ENCODE data around the gene AGAP1. TPM values are rescaled to one million over a fixed set of nuclear protein-coding genes. Genes with fewer than 3 reads are reported as not detected.

The AGAP1 gene
- total RNA-seq, 1 donor from 2014 or later: 39.4 TPM

DNA sequence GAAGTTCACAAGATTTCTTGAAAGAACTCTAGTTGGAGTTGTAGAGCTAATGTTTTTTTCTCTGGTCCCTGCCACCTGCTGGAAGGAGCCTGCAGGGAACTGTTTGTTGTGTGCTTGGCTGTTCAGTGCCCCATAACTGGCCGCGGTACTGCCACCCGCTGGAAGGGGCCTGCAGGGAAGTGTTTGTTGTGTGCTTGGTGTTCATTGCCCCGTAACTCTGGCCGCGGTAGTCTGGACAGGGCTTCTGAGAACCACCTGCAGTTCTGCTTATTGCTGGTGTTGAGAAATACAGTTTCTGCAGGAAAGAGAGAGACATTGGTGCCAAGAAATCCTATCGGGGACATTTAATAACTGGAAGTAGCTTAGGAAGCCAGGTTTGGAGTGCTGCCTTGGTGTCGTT, 58.1 kb downstream of the AGAP1 start:
- no peak overlapping the region for H2AFZ ChIP-seq (ENCODE audit: low read depth, low read length)
- Mint-ChIP-seq H3K27ac (ENCODE audit: unreplicated experiment) (no peak overlapping the region), H3K36me3 (ENCODE audit: low read depth, unreplicated experiment) (no peaks in the 10 kb centered on the region), H3K27me3 (ENCODE audit: low read depth, unreplicated experiment) (no peaks in the 10 kb centered on the region), H3K4me3 (ENCODE audit: unreplicated experiment) (no peak overlapping the region), H3K9me3 (ENCODE audit: unreplicated experiment) (no peaks in the 10 kb centered on the region), H3K4me1 (ENCODE audit: low read depth, unreplicated experiment) (peaks cover 6% of the 10 kb centered on the region)
- TF ChIP-seq CTCF (IDR thresholded peaks at IDR 0.05; ENCODE audit: insufficient read depth, low read depth, low read length) (peak; percentile 30), EZH2 (IDR thresholded peaks at IDR 0.05; ENCODE audit: insufficient read depth, low read length) (no peak)
- no peak overlapping the region for H3K4me2 ChIP-seq (ENCODE audit: low read length)
- H3K36me3 ChIP-seq (ENCODE audit: insufficient read depth, low read length): no peaks in the 10 kb centered on the region
- H3K27ac ChIP-seq (ENCODE audit: low read depth, low read length): no peak overlapping the region
- peaks cover 37% of the 10 kb centered on the region for H3K79me2 ChIP-seq (ENCODE audit: insufficient read depth, low read length)
- no peaks in the 10 kb centered on the region for H3K9me3 ChIP-seq (ENCODE audit: insufficient read depth, low read depth, low read length)
- no peak overlapping the region for H3K4me3 ChIP-seq (ENCODE audit: insufficient read depth, low read depth, low read length)
- peaks cover 6% of the 10 kb centered on the region for H3K27me3 ChIP-seq (ENCODE audit: insufficient read depth, low read length)
- peaks cover 4% of the 10 kb centered on the region for H3K4me1 ChIP-seq (ENCODE audit: insufficient read depth, low read length)
- no peak for FAIRE-seq
- peak; percentile 26 for DNase-seq (ENCODE audit: low read depth)
- no peak overlapping the region for H3K9ac ChIP-seq (ENCODE audit: low read length)
- peaks cover 94% of the 10 kb centered on the region for H4K20me1 ChIP-seq (ENCODE audit: insufficient read depth, low read length)

DNA sequence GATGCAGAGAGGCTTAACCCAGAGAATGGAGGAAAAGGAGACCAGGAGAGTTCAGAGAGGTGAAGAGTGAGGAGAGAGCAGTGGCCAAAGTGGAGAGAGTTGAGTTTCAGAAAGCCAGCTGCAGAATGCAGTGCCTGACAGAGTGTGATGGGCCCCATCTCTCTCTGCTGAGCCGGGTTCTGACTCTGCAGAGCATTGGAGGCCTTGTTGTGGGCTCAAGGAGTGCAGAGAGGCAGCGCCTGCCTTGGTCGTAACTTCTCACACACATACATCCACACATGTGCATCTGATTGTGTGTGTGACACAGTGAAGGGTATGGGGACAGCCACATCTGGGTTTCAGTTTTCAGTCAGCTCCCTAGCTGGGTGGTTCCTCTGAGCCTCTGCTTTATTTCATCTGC, 58.8 kb downstream of the AGAP1 start:
- peaks cover 6% of the 10 kb centered on the region for H3K4me1 Mint-ChIP-seq (ENCODE audit: low read depth, unreplicated experiment)
- Histone ChIP-seq H3K4me2 (ENCODE audit: low read length) (no peak overlapping the region), H3K9ac (ENCODE audit: low read length) (no peak overlapping the region), H3K9me3 (ENCODE audit: insufficient read depth, low read depth, low read length) (no peaks in the 10 kb centered on the region), H3K79me2 (ENCODE audit: insufficient read depth, low read length) (peaks cover 42% of the 10 kb centered on the region), H3K4me1 (ENCODE audit: insufficient read depth, low read length) (peaks cover 4% of the 10 kb centered on the region), H3K27ac (ENCODE audit: low read depth, low read length) (no peak overlapping the region), H3K36me3 (ENCODE audit: insufficient read depth, low read length) (no peaks in the 10 kb centered on the region), H3K4me3 (ENCODE audit: insufficient read depth, low read depth, low read length) (no peak overlapping the region), H3K27me3 (ENCODE audit: insufficient read depth, low read length) (peaks cover 6% of the 10 kb centered on the region), H4K20me1 (ENCODE audit: insufficient read depth, low read length) (peaks cover 95% of the 10 kb centered on the region), H2AFZ (ENCODE audit: low read depth, low read length) (no peak overlapping the region)
- H3K27ac Mint-ChIP-seq (ENCODE audit: unreplicated experiment): no peak overlapping the region
- DNase-seq (ENCODE audit: low read depth) (no peak), FAIRE-seq (no peak)
- no peaks in the 10 kb centered on the region for H3K27me3 Mint-ChIP-seq (ENCODE audit: low read depth, unreplicated experiment)
- H3K4me3 Mint-ChIP-seq (ENCODE audit: unreplicated experiment): no peak overlapping the region
- TF ChIP-seq EZH2 (IDR thresholded peaks at IDR 0.05; ENCODE audit: insufficient read depth, low read length) (no peak), CTCF (IDR thresholded peaks at IDR 0.05; ENCODE audit: insufficient read depth, low read depth, low read length) (no peak)
- H3K9me3 Mint-ChIP-seq (ENCODE audit: unreplicated experiment): no peaks in the 10 kb centered on the region
- no peaks in the 10 kb centered on the region for H3K36me3 Mint-ChIP-seq (ENCODE audit: low read depth, unreplicated experiment)

DNA sequence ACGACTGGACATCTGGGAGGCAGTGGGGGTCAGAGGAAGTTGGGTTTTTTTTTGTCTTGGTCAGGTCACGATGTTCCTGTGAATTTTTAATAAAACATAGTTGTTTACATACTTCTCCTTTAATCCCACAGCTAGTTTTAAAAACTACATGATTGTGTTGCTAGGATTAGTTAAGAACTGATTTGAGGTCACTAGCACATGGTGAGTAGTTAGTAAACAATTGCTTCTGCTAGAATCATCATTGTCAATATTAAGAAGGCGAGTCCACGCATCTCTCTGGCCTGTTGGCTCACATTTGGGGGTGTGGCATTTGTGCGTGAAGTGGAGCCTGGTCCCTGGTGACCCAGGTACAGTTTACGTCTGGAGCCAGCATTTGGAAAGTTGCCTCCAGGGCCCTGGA, 59.4 kb downstream of the AGAP1 start:
- peaks cover 41% of the 10 kb centered on the region for H3K79me2 ChIP-seq (ENCODE audit: insufficient read depth, low read length)
- H2AFZ ChIP-seq (ENCODE audit: low read depth, low read length): no peak overlapping the region
- Mint-ChIP-seq H3K4me1 (ENCODE audit: low read depth, unreplicated experiment) (peaks cover 8% of the 10 kb centered on the region), H3K36me3 (ENCODE audit: low read depth, unreplicated experiment) (peaks cover 1% of the 10 kb centered on the region), H3K27me3 (ENCODE audit: low read depth, unreplicated experiment) (no peaks in the 10 kb centered on the region), H3K4me3 (ENCODE audit: unreplicated experiment) (no peak overlapping the region), H3K27ac (ENCODE audit: unreplicated experiment) (no peak overlapping the region), H3K9me3 (ENCODE audit: unreplicated experiment) (no peaks in the 10 kb centered on the region)
- peaks cover 95% of the 10 kb centered on the region for H4K20me1 ChIP-seq (ENCODE audit: insufficient read depth, low read length)
- FAIRE-seq: no peak
- no peaks in the 10 kb centered on the region for H3K36me3 ChIP-seq (ENCODE audit: insufficient read depth, low read length)
- H3K4me1 ChIP-seq (ENCODE audit: insufficient read depth, low read length): peaks cover 4% of the 10 kb centered on the region
- no peak for DNase-seq (ENCODE audit: low read depth)
- H3K27ac ChIP-seq (ENCODE audit: low read depth, low read length): no peak overlapping the region
- TF ChIP-seq CTCF (IDR thresholded peaks at IDR 0.05; ENCODE audit: insufficient read depth, low read depth, low read length): no peak
- no peak overlapping the region for H3K9ac ChIP-seq (ENCODE audit: low read length)
- H3K27me3 ChIP-seq (ENCODE audit: insufficient read depth, low read length): peaks cover 6% of the 10 kb centered on the region
- no peaks in the 10 kb centered on the region for H3K9me3 ChIP-seq (ENCODE audit: insufficient read depth, low read depth, low read length)
- H3K4me3 ChIP-seq (ENCODE audit: insufficient read depth, low read depth, low read length): no peak overlapping the region
- H3K4me2 ChIP-seq (ENCODE audit: low read length): peak overlapping the region; percentile 55
